Jurkat, Clone E6-1 (cell line): ENCODE data around the gene TOR4A.

Experiments
- DNase-seq: peaks from one replicate; pipeline ENCODE4 v3.0.0-alpha.2; 2011; ENCODE audit warnings: low read depth, low spot score
- H3K4me3 ChIP-seq: 2 replicates; pipeline ENCODE4 v1.5.1; 2011; ENCODE audit warnings: mild to moderate bottlenecking, low read length, control low read depth, moderate library complexity

Gene TOR4A

DNA sequence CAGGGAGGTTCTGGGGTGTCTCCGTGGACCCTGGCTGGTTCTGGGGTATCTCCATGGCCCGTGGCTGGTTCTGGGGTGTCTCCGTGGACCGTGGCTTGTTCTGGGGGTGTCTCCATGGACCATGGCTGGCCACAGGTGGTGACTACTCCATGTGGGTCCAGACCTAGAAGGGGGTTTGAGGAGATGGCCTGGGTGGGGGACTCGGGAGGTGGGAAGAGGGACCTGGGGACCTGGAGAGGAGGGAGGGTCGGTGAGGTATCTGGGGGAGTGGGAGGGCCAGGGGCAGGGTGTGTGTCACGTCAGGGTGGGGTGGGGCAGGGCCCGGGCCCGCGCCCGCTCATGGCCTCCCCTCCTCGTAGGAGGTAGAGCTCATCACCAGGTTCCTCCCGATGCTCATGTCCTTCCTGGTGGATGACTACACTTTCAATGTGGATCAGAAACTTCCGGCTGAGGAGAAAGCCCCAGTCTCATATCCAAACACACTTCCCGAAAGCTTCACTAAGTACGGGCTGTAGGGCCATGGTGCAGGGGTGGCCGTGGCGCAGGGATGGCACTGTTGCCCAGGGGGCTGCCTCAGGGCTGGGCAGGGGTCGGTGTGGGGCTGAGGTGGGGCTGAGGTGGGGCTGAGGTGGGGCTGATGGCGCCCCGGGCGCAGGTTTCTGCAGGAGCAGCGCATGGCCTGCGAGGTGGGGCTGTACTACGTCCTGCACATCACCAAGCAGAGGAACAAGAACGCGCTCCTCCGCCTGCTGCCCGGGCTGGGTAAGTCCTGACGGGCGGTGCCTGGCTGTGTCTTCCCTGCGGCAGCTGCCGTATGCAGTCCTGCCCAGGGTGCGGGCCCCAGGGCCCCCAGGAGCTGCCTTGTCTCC, 10.7 kb upstream of the TOR4A start:
- no peak overlapping the region for H3K4me3 ChIP-seq
- no peak for DNase-seq

DNA sequence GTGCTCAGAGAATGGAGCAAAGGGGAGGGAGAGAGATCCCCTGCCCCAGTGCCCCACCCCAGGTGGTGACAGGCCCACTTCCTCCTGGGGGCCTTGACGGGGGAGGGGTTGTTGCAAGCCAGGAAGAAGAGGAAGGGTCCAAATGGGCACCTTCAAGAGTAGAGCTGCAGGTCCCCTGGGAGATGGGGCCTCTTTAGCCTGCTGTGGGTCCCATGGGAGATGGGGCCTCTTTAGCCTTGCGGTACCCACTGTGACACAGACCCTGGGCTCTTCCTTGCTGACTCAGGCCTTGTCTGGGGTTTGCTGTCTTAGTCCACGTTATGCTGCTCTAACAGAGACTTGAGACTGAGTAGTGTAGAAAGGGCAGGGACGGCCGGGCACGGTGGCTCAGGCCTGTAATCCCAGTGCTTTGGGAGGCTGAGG, 9.6 kb upstream of the TOR4A start:
- DNase-seq: no peak

DNA sequence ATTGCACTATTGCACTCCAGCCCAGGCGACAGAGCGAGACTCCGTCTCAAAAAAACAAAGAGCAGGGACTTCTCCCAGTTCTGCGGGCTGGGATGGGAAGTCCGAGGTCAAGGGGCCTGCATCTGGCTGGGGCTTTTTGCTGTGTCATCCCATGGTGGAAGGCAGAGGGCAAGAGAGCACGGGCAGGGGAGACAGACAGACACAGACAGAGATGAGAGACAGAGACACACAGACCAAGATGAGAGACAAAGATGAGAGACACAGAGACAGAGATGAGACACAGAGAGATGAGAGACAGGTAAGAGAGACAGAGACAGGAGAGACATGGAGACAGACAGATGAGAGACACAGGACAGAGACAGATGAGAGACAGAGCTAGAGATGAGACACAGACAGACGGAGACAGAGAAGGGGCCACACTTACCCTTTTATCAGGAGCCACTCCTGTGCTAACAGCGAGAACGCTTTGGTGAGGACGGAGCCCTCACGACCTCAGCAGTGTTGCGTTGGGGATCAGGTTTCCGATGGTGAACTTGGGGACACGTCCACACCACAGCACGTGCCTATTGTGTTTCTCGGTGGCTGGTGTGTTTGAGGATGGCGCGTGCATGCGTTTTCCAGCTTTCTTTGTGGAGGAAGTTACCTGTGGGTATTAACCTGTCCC, 8.9 kb upstream of the TOR4A start:
- H3K4me3 ChIP-seq: no peak overlapping the region
- DNase-seq: no peak

More for the DNA sequence above, 9.6 kb upstream of the TOR4A start:
- H3K4me3 ChIP-seq: no peak overlapping the region

DNA sequence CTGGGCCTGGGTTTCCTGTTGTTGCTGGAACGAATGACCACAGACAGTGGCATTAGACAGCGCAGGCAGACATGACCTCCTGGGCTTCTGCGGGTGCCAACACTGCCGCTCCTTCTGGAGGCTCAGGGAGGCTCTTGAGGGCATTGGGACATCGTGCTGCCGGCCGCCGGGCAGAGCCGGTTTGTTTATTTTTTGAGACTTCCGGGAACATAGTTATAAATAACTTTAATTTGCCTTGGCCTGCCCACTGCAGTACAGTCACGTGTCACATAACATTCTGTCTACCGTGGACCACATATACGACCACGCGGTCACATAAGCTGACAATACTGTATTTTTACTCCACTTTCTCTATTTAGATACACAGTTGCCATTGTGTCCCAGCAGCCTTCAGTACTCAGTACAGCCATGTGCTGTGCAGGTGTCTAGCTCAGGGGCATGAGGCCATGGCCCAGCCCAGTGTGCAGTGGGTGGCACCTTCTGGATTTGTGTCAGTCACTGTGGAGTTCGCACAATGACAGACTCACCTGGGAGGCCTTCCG, 8.2 kb upstream of the TOR4A start:
- DNase-seq: no peak
- H3K4me3 ChIP-seq: no peak overlapping the region

DNA sequence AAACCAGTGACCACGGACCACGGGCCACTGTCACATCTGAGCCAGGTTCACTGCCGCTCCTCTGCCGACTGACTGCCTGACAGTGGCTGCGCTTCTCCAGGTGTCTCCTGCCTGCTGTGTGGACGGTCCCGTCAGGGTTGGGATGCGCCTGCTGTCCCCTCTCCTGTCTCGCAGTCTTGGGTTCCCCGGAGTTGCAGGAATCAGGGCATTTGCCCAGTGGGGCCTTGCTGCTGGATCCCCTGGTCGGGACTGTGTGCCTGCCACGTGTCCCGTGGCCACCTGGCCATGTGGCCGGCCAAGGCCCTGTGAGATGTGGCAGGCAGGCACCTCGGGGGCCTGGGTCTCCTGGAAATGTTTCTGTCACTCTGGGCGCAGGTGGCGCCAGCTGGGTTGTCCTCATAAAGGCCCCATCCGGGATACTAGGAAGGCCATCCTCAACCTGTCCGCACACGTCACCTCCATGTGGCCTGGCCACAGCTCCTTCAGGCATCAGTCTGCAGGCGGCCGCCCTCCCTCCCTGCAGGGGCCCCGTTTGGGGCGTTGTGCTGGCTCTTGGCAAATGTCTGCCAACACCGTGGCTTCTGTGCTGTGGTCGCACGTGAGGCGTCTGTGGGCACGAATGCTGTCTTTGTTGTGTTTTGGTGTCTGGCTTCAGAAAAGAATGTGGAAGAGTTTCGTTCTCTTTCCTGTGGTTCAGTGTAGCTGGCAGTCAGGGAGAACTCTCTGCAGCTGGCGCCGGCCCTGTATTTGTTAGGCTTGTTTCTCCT, 6.4 kb upstream of the TOR4A start:
- no peak overlapping the region for H3K4me3 ChIP-seq
- DNase-seq: peak; percentile 93

DNA sequence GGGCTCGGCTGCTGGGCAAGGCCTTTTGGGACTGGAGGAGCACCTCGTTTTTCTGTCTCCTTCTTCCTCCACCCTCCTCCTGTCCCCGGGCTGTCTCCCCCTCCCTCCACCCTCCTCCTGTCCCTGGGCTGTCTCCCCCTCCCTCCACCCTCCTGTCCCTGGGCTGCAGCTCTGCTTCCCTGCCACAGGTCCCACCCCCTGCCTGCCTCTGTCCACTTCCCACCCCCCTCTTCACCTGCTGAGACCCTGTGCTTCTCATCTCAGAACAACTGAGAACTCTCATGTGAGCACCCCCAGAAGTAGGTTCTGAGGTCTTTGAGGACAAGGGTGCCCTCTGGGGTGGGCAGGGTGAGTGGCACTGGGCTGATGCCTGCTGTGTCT, 5.8 kb upstream of the TOR4A start:
- no peak for DNase-seq
- no peak overlapping the region for H3K4me3 ChIP-seq

DNA sequence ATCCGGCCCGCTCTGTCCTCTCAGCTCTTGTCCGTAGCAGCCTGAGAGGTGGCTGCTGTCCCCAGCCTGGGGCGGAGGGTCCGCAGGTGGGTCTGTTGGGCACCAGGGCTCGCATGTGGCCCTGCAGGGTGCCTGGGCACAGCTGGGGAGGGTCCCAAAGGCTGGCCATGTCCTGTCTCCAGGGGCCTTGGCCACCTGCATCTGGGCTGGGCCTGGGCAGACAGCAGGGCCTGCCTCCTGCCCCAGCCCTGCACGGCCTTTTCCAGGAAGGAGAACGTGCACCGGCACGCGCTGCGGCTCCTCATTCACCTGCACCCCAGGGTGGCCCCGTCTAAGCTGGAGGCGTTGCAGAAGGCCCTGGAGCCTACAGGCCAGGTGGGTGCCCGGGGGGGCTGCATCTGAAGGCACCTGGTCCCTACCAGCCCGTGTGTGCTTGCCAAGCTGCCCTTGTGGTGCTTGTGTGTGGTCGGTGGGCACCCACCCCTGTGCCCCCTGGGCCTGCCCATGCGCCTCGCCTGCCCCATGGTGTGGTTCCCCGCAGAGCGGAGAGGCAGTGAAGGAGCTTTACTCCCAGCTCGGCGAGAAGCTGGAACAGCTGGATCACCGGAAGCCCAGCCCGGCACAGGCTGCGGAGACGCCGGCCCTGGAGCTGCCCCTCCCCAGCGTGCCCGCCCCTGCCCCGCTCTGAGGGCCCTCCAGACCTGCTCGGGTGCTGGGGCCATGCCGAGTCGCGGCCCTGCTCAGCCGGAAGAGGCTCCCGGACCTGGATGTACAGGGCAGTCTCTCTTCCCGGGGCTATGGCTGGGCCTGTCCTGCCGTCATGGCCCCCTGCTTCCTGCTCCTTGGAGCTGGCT, 5.1 kb upstream of the TOR4A start:
- no peak for DNase-seq
- H3K4me3 ChIP-seq: no peak overlapping the region

DNA sequence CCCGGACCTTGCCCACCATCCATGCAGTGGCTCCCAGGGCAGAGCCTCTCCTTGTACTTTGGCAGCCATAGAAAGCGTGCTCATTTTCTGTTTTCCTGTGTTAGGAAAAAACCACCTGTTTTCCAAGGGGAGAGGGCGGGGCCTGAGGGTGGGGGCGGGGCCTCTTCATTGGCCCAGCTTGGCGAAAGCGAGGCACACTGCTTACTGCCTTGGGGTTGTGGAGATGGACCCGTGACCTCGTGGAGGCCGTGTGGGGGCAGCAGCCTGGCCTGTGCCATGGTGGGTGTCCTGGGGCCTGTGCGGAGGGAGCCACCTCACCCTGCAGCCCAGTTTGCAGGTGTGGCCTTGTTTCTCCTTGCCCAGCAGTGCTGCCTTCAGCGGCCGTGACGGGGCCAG, 4.4 kb upstream of the TOR4A start:
- no peak overlapping the region for H3K4me3 ChIP-seq
- no peak for DNase-seq

DNA sequence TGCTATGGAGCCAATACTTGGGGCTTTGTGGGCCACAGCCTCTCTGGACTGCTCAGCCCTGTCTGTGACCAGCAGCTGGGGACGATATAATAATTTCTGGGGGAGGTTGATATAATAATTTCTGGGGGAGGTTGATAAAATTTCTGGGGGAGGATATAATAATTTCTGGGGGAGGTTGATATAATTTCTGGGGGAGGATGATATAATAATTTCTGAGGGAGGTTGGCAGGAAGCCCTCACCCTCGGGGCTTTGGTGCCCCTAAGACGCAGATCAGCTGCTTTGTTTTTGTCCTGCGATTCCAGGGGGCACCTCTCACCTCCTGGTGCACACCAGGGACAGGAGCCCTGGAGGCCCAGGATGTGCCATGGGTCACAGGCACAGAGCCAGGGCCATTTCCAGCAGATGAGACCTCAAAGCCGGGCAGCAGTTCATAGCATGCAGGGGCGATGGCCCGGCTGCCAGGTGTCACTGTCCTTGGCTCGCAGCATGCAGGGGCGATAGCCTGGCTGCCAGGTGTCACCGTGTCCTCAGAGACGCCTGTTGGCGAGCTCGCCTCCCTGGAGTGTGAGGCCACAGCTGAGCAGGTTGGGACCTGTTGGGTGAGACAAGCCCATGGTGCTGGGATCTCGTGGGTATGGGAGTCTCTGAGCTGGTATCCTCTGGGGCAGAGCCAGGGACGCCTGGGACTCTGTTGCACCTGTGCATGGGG, 3.8 kb upstream of the TOR4A start:
- DNase-seq: no peak

DNA sequence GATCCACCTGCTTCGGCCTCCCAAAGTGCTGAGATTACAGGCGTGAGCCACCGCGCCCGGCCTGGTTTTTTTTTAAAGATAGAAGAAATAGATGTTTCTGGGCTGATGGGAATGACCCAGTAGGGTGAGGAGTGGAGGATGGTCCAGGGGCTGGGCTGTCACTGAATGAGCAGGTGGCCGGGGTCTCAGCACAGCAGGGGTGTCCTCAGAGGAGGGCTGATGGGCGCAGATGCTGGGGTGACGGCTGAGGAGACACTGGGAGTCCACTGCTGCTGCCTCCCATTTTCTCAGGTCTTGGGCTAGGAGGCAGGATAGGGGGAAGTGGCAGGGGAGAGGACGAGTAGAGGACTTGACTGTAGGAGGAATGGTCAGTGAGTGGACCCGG, 2.3 kb upstream of the TOR4A start:
- DNase-seq: no peak
- no peak overlapping the region for H3K4me3 ChIP-seq

More for the DNA sequence above, 3.8 kb upstream of the TOR4A start:
- H3K4me3 ChIP-seq: no peak overlapping the region

DNA sequence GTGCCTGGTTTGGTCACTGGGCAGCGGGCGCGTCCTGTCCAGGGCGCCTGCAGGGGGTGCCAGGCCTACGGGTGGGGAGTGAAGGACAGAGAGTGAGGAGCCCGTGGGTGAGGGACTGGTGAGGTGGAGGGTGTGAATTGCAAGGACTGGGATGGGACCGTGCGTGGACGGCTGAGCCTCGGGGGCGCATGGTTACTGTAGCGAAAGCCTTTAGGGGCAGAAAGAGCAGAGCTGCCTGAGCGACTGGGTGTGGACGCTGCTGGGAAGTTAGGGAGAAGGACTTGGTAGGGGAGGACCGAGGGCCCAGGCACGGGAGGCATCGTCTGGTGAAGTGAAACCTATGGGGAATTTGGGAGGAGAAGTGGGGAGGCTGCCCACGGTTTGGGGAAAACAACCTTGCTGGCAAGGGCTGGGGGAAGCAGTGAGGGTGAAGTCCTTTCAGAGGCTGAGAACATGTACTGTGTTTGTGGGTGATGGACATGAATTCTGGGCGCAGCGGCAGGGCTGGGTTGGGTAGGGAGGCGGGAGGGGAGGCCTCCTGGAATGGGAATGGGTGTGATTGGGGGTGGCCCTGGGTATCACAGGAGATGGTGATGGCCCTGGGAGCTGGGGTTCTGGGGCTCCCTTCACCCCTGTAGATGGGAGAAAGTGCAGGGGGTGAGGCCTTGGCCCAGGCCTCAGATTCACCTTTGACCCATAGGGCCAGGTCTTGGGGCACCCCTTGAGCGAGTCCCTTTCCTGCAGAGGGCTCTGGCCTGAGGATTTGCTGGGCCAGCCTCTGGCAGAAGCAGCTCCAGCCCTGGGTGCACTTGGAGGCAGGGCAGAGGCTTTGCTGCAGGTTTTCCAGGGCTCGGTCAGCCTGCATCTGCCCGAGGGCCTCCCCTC, 1.7 kb upstream of the TOR4A start:
- H3K4me3 ChIP-seq: no peak overlapping the region
- DNase-seq: no peak

DNA sequence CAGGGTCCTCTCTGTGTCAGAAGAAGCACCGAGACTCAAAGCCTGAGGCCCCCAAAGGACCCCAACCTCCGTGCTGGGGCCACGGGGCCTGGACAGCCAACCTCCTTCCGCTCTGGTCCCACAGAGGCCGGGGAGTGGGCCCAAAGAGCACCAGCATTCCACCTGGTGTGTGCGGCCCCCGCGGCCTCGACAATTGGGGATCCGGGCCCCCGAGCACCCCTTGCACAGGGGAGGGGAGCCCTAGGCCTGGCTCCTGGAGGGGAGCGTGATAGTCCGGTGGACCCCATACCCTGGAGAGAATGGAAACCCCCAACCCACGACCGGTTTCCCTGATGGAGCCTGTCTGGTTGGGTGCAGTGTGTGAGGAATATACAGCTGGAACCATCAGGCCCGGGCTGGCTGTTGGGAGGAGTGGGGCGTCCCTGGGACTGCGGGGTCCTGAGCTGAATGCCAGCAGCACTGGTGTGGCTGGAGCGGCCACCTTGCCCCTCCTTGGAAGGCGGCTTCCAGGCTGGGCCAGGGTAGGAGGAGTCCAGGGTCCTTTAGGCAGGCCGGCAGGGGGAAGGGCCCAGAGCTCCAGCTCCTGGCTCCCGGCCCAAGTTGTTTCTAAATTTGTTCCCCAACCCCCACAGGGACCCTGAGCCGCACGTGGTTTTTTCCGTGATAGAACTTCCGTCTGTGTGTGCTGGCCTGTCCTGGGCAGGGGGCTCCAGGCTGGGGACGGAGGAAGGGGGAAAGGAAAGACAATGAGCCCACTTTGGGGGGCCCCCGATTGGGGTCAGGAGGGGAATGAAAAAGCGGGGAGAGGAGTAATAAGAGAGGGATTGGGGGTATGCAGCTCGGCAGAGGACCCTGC, 825 bp upstream of the TOR4A start:
- no peak for DNase-seq
- no peak overlapping the region for H3K4me3 ChIP-seq

DNA sequence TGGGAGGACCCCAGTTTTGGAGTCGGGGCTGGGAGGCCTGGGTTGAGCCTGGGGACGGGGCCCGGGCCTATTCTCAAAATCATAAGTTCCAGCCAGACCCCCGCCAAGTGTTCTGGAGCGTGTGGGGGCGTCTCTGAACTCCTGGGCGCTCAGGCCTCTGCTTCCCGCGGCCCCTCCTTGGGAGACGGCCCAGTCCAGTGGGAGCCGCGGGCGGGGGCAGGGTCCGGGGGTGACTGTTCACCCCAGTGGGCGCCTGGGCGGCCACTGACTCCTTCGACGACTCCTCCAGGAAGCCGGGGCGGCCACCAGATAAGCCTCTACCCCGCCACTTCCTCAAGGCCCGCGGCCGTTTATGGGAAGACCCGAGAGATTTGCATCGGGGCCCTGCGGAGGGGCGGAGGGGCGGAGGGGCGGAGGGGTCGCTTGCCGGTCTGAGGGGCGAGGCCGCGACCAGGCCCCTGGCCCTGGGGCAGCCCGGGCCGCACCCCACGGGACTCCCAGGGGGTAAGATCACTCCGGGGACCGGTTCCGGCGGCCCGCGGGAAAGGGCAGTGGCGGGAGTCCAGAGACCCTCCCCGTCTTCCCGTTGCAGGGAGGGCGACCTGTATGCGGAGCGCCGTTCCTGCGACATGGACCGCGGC, 655 bp downstream of the TOR4A start:
- no peak for DNase-seq
- H3K4me3 ChIP-seq: no peak overlapping the region

DNA sequence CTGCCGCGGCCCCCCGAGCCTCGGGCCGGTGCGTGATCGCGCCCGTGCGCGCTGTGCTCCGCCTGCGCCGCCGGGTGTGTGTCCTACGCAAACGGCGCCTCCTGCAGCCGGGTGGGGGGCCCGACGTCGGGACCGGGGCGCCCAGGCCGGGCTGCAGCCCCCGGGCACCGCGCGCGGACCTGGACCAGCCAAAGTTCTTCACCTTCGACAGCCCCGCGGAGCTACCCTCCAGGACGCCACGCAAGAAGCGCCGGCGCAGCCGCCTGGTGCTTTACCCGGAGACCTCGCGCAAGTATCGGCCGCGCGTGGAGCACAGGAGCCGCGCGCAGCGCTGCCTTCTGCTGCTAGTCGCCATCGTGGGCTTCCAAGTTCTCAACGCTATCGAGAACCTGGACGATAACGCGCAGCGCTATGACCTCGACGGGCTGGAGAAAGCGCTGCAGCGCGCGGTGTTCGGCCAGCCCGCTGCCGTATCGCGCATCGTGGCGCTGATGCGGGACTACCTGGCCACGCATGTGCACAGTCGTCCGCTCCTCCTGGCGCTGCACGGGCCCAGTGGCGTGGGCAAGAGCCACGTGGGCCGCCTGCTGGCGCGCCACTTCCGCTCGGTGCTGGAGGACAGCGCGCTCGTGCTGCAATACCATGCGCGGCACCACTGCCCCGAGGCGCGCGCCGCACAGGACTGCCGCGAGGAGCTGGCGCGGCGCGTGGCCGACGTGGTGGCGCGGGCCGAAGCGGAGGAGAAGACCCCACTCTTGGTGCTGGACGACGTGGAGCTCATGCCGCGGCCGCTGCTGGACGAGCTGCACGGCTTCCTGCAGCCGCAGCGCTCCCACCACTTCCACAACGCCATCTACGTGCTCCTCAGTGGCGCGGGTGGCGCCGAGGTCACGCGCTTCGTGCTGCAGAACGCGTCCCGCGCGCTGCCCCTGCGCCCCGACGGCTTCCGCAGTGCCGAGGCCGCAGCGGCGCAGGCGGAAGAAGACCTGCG, 1.5 kb downstream of the TOR4A start:
- H3K4me3 ChIP-seq: no peak overlapping the region
- no peak for DNase-seq
